Upper lobe of left lung (tissue), 4 donors: Measurements from ENCODE around the gene ZNF618.

ENCODE experiments used
- EP300 ChIP-seq, 4 donors: sonication (generic); formaldehyde crosslinking; IDR thresholded peaks; one replicate each; pipeline ENCODE4 v1.5.1; 2017; ENCODE audit warnings: antibody characterized with exemption in 4 of 4, control low read depth in 2 of 4
- TF ChIP-seq, protein P1 (sequence below), 6 experiments: fragments of 450-650 bp in 4 of 6; fragments of 200-600 bp in 2 of 6; sonication (generic) in 2 of 6; IDR thresholded peaks; one replicate each; pipeline ENCODE4 v1.5.1; 2016 to 2019; ENCODE audit warnings: antibody characterized with exemption in 6 of 6

DNA sequence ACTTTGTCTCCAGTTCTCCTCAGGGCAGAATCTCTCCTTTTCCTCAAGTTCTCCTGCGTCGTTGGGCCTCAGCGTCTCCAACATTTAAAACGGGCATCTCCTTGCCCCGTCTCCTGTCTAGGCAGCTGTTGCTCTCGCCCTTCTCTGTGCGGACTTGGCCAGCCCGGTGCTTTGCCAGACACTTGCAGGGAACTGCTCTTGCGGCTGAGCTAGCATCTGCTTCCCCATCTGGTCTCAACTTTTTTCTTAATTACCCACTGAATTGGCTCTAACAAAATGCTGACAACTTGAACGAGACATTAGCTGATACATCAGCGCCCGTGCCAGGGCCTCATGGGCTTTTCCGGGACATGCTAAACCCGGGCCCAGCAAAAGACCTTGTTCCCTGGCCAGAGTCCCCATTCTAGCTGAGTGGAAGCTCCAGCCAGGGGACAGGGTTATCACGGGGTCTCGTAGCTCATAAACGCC lies 25.1 kb downstream of the ZNF618 start:
- TF ChIP-seq EP300 (IDR thresholded peaks at IDR 0.05): no peak
- TF ChIP-seq, protein P1, sequence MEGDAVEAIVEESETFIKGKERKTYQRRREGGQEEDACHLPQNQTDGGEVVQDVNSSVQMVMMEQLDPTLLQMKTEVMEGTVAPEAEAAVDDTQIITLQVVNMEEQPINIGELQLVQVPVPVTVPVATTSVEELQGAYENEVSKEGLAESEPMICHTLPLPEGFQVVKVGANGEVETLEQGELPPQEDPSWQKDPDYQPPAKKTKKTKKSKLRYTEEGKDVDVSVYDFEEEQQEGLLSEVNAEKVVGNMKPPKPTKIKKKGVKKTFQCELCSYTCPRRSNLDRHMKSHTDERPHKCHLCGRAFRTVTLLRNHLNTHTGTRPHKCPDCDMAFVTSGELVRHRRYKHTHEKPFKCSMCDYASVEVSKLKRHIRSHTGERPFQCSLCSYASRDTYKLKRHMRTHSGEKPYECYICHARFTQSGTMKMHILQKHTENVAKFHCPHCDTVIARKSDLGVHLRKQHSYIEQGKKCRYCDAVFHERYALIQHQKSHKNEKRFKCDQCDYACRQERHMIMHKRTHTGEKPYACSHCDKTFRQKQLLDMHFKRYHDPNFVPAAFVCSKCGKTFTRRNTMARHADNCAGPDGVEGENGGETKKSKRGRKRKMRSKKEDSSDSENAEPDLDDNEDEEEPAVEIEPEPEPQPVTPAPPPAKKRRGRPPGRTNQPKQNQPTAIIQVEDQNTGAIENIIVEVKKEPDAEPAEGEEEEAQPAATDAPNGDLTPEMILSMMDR (IDR thresholded peaks at IDR 0.05): no peak
